HepG2 (cell line): ENCODE measurements around the gene ERMARD. TPM values are rescaled to one million over a fixed set of nuclear protein-coding genes. Genes with fewer than 3 reads are reported as not detected.

Experiments used
- ATF7-NPFF ChIP-seq: sonication (generic); formaldehyde crosslinking; IDR thresholded peaks from 2 replicates; pipeline ENCODE4 v1.8.1; 2023; ENCODE audit warnings: mild to moderate bottlenecking, low read depth, missing genetic modification reagents, moderate library complexity
- CBX2 ChIP-seq, 2 experiments: fragments of 200-600 bp in 1 of 2; sonication (generic); formaldehyde crosslinking in 1 of 2; IDR thresholded peaks; 2 replicates each; pipeline versions ENCODE4 v1.7.0 to v1.8.1; 2018 to 2022; ENCODE audit warnings: low read depth in 2 of 2, low read length in 1 of 2, mild to moderate bottlenecking in 1 of 2, missing genetic modification reagents in 1 of 2
- ETV6 ChIP-seq: sonication (generic); formaldehyde crosslinking; conservative IDR thresholded peaks from 2 replicates; pipeline ENCODE4 v1.4.0; 2020; ENCODE audit warnings: missing genetic modification reagents
- MATR3 ChIP-seq: sonication (generic); formaldehyde crosslinking; IDR thresholded peaks from 2 replicates; pipeline ENCODE4 v1.4.0; 2020; ENCODE audit warnings: missing genetic modification reagents
- RFX5 ChIP-seq: IDR thresholded peaks from 2 replicates; pipeline ENCODE4 v1.6.1; 2011; ENCODE audit warnings: low read depth, low read length, improper control_type of control experiment
- SAP130 ChIP-seq: IDR thresholded peaks from 2 replicates; pipeline ENCODE4 v1.6.1; 2016; ENCODE audit warnings: low read depth
- SOX13 ChIP-seq, 3 experiments: fragments of 450-650 bp in 1 of 3; sonication (generic) in 1 of 3; formaldehyde crosslinking in 1 of 3; IDR thresholded peaks in 2 of 3; conservative IDR thresholded peaks in 1 of 3; 2 replicates each; pipeline versions ENCODE4 v1.5.0 to v1.6.1; 2016 to 2020; ENCODE audit warnings: antibody characterized with exemption in 1 of 3, mild to moderate bottlenecking in 1 of 3, missing compliant biosample characterization in 1 of 3, missing genetic modification reagents in 1 of 3, moderate library complexity in 1 of 3
- ZBTB38 ChIP-seq: sonication (generic); formaldehyde crosslinking; IDR thresholded peaks from 2 replicates; pipeline ENCODE4 v1.5.1; 2020; ENCODE audit warnings: mild to moderate bottlenecking, missing genetic modification reagents
- ZNF24 ChIP-seq: fragments of 450-650 bp; IDR thresholded peaks from 2 replicates; pipeline ENCODE4 v1.6.1; 2017; ENCODE audit warnings: antibody characterized with exemption, mild to moderate bottlenecking
- ZNF326 ChIP-seq: sonication (generic); formaldehyde crosslinking; IDR thresholded peaks from 2 replicates; pipeline ENCODE4 v1.4.0; 2020; ENCODE audit warnings: missing genetic modification reagents, borderline replicate concordance
- ZNF557 ChIP-seq: sonication (generic); formaldehyde crosslinking; IDR thresholded peaks from 2 replicates; pipeline ENCODE4 v1.4.0; 2020; ENCODE audit warnings: missing genetic modification reagents
- ZNF652 ChIP-seq: IDR thresholded peaks from 2 replicates; pipeline ENCODE4 v1.6.1; 2016; ENCODE audit warnings: low read depth, borderline replicate concordance
- polyA plus RNA-seq, 8 experiments: library from polyadenylated mRNA; depleted of rRNA in 3 of 8; stranded (reverse) in 7 of 8; unstranded in 1 of 8; fragments of >200 nt; fragmentation: Illumina TruSeq in 4 of 8; extraction: Trizol in 4 of 8; gene quantifications; 2 replicates each; pipeline versions ENCODE4 v1.2.1 to v1.2.3, GENCODE V29; 2011 to 2016; ENCODE audit warnings: low read depth in 4 of 8, missing spikeins in 1 of 8, mixed read lengths in 1 of 8; ENCODE audit not compliant: insufficient read depth in 1 of 8
- total RNA-seq, 5 experiments: library from RNA; depleted of rRNA; stranded (reverse); fragments of >200 nt; fragmentation: Illumina TruSeq; extraction: Trizol; gene quantifications; 2 replicates each; pipeline ENCODE4 v1.2.3, GENCODE V29; 2016; ENCODE audit warnings: low read depth in 1 of 5
- TF ChIP-seq, protein P1 (sequence below): sonication (generic); formaldehyde crosslinking; IDR thresholded peaks from 2 replicates; pipeline ENCODE4 v1.4.0; 2020; ENCODE audit warnings: missing genetic modification reagents
- TF ChIP-seq, protein P2 (sequence below): sonication (generic); formaldehyde crosslinking; IDR thresholded peaks from 2 replicates; pipeline ENCODE4 v1.4.0; 2020; ENCODE audit warnings: missing genetic modification reagents, borderline replicate concordance
- TF ChIP-seq, protein P3 (sequence below): sonication (generic); formaldehyde crosslinking; IDR thresholded peaks from 2 replicates; pipeline ENCODE4 v1.4.0; 2020; ENCODE audit warnings: missing genetic modification reagents, borderline replicate concordance

ERMARD gene
- total and polyA plus RNA-seq, 2 of the 13 experiments (the other 11 are each of a cell fraction or from before 2014, with no cell fraction given), result 8.8 to 10.7 TPM

GRCh38 chr6:169810066-169810989 lies 58.9 kb downstream of the ERMARD start (continued):
- TF ChIP-seq, protein P1, sequence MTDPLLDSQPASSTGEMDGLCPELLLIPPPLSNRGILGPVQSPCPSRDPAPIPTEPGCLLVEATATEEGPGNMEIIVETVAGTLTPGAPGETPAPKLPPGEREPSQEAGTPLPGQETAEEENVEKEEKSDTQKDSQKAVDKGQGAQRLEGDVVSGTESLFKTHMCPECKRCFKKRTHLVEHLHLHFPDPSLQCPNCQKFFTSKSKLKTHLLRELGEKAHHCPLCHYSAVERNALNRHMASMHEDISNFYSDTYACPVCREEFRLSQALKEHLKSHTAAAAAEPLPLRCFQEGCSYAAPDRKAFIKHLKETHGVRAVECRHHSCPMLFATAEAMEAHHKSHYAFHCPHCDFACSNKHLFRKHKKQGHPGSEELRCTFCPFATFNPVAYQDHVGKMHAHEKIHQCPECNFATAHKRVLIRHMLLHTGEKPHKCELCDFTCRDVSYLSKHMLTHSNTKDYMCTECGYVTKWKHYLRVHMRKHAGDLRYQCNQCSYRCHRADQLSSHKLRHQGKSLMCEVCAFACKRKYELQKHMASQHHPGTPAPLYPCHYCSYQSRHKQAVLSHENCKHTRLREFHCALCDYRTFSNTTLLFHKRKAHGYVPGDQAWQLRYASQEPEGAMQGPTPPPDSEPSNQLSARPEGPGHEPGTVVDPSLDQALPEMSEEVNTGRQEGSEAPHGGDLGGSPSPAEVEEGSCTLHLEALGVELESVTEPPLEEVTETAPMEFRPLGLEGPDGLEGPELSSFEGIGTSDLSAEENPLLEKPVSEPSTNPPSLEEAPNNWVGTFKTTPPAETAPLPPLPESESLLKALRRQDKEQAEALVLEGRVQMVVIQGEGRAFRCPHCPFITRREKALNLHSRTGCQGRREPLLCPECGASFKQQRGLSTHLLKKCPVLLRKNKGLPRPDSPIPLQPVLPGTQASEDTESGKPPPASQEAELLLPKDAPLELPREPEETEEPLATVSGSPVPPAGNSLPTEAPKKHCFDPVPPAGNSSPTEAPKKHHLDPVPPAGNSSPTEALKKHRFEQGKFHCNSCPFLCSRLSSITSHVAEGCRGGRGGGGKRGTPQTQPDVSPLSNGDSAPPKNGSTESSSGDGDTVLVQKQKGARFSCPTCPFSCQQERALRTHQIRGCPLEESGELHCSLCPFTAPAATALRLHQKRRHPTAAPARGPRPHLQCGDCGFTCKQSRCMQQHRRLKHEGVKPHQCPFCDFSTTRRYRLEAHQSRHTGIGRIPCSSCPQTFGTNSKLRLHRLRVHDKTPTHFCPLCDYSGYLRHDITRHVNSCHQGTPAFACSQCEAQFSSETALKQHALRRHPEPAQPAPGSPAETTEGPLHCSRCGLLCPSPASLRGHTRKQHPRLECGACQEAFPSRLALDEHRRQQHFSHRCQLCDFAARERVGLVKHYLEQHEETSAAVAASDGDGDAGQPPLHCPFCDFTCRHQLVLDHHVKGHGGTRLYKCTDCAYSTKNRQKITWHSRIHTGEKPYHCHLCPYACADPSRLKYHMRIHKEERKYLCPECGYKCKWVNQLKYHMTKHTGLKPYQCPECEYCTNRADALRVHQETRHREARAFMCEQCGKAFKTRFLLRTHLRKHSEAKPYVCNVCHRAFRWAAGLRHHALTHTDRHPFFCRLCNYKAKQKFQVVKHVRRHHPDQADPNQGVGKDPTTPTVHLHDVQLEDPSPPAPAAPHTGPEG (CRISPR knock-in tag), result no peak
- TF ChIP-seq SAP130 (CRISPR knock-in tag) (peak; percentile 41; the same call in 1 of the 2 replicates), ZNF652 (CRISPR knock-in tag) (no peak), MATR3 (no peak), ZNF557 (CRISPR knock-in tag) (no peak), CBX2 (IDR thresholded peaks at IDR 0.05; ENCODE audit: low read depth, low read length) (no peak), CBX2 (CRISPR knock-in tag; IDR thresholded peaks at IDR 0.05; ENCODE audit: low read depth) (no peak), ATF7-NPFF (no peak; the same call in 1 of the 2 replicates), ETV6 (no peak), RFX5 (no peak), ZNF326 (CRISPR knock-in tag) (no peak), ZNF24 (no peak), SOX13 (IDR thresholded peaks at IDR 0.05) (peak; percentile 41; the same call in 1 of the 2 replicates), SOX13 (CRISPR knock-in tag; conservative IDR thresholded peaks at IDR 0.05 in 1 of 2, IDR thresholded peaks at IDR 0.05 in 1 of 2) (peak in 1 of 2 experiments; percentile 88; a peak in 2 of 4 replicates), ZBTB38 (CRISPR knock-in tag) (peak; percentile 42; the same call in 1 of the 2 replicates)
- TF ChIP-seq, protein P2, sequence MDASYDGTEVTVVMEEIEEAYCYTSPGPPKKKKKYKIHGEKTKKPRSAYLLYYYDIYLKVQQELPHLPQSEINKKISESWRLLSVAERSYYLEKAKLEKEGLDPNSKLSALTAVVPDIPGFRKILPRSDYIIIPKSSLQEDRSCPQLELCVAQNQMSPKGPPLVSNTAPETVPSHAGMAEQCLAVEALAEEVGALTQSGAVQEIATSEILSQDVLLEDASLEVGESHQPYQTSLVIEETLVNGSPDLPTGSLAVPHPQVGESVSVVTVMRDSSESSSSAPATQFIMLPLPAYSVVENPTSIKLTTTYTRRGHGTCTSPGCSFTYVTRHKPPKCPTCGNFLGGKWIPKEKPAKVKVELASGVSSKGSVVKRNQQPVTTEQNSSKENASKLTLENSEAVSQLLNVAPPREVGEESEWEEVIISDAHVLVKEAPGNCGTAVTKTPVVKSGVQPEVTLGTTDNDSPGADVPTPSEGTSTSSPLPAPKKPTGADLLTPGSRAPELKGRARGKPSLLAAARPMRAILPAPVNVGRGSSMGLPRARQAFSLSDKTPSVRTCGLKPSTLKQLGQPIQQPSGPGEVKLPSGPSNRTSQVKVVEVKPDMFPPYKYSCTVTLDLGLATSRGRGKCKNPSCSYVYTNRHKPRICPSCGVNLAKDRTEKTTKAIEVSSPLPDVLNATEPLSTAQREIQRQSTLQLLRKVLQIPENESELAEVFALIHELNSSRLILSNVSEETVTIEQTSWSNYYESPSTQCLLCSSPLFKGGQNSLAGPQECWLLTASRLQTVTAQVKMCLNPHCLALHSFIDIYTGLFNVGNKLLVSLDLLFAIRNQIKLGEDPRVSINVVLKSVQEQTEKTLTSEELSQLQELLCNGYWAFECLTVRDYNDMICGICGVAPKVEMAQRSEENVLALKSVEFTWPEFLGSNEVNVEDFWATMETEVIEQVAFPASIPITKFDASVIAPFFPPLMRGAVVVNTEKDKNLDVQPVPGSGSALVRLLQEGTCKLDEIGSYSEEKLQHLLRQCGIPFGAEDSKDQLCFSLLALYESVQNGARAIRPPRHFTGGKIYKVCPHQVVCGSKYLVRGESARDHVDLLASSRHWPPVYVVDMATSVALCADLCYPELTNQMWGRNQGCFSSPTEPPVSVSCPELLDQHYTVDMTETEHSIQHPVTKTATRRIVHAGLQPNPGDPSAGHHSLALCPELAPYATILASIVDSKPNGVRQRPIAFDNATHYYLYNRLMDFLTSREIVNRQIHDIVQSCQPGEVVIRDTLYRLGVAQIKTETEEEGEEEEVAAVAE (CRISPR knock-in tag), result 0 out of 2 replicates have a peak, but pooled peaks have one; percentile 19
- TF ChIP-seq, protein P3, sequence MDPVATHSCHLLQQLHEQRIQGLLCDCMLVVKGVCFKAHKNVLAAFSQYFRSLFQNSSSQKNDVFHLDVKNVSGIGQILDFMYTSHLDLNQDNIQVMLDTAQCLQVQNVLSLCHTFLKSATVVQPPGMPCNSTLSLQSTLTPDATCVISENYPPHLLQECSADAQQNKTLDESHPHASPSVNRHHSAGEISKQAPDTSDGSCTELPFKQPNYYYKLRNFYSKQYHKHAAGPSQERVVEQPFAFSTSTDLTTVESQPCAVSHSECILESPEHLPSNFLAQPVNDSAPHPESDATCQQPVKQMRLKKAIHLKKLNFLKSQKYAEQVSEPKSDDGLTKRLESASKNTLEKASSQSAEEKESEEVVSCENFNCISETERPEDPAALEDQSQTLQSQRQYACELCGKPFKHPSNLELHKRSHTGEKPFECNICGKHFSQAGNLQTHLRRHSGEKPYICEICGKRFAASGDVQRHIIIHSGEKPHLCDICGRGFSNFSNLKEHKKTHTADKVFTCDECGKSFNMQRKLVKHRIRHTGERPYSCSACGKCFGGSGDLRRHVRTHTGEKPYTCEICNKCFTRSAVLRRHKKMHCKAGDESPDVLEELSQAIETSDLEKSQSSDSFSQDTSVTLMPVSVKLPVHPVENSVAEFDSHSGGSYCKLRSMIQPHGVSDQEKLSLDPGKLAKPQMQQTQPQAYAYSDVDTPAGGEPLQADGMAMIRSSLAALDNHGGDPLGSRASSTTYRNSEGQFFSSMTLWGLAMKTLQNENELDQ (CRISPR knock-in tag), result no peak
